Peyer's patch (tissue), 4 donors: ENCODE results near the gene SCGB2B2.

Experiments used
- CTCF ChIP-seq, 6 experiments: fragments of 450-650 bp in 4 of 6; fragments of 200-600 bp in 2 of 6; sonication (generic) in 1 of 6; IDR thresholded peaks; one replicate each; pipeline ENCODE4 v1.5.1; 2017 to 2019; ENCODE audit warnings: antibody characterized with exemption in 6 of 6, mild to moderate bottlenecking in 3 of 6, moderate library complexity in 1 of 6
- POLR2A ChIP-seq, 2 donors: fragments of 450-650 bp; IDR thresholded peaks; one replicate each; pipeline ENCODE4 v1.5.1; 2017; ENCODE audit warnings: antibody characterized with exemption in 2 of 2, mild to moderate bottlenecking in 2 of 2, moderate library complexity in 2 of 2

DNA sequence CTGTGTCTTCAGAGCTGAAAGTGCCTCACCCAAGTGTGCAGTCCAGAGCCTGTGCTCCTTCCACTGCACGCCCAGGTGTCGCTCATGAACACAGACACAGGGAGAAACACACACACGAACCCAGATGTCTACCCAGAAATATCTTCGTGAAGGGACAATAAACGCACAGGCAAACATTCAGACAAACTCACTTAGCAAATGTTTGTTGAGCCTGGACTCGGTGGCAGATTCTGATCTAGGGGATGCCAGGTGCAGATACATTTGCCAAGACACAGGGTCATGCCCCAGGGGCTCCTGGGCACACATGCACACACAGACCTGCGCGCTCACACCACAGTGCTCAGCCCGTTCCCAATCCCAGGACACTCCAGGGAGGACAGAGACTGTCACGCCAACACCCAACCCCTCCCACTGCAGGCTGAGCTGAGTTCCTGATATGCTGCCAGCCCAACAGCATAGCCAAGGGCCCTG is 31.9 kb downstream of the SCGB2B2 start:
- TF ChIP-seq CTCF (IDR thresholded peaks at IDR 0.05) (no peak), POLR2A (IDR thresholded peaks at IDR 0.05) (no peak)
